VCaP (cell line): ENCODE measurements around the gene CALN1.

Experiments
- H3K27ac ChIP-seq: fragments of 450-650 bp; 2 replicates; pipeline ENCODE4 v1.5.1; 2017
- CTCF ChIP-seq: fragments of 450-650 bp; conservative IDR thresholded peaks from 2 replicates; pipeline ENCODE4 v1.5.1; 2017; ENCODE audit warnings: mild to moderate bottlenecking, moderate library complexity

The CALN1 gene

GRCh38 chr7:72101444-72101843 is 310.7 kb downstream of the CALN1 start:
- no peak overlapping the region for H3K27ac ChIP-seq
- TF ChIP-seq CTCF = no peak

- no peak for TF ChIP-seq CTCF
- H3K27ac ChIP-seq = no peak overlapping the region
Observed at GRCh38 chr7:72099784-72100183, 312.4 kb downstream of the CALN1 start.

GRCh38 chr7:72098807-72099580 is 313.1 kb downstream of the CALN1 start:
- no peak for TF ChIP-seq CTCF
- no peak overlapping the region for H3K27ac ChIP-seq

- no peak overlapping the region for H3K27ac ChIP-seq
- TF ChIP-seq CTCF = no peak
Observed at GRCh38 chr7:72097226-72097625, 314.9 kb downstream of the CALN1 start.

- no peak for TF ChIP-seq CTCF
- no peak overlapping the region for H3K27ac ChIP-seq
Observed at GRCh38 chr7:72092769-72093168, 319.4 kb downstream of the CALN1 start.

- TF ChIP-seq CTCF = no peak
- no peak overlapping the region for H3K27ac ChIP-seq
Observed at GRCh38 chr7:72087926-72088325, 324.2 kb downstream of the CALN1 start.

- no peak overlapping the region for H3K27ac ChIP-seq
- no peak for TF ChIP-seq CTCF
Observed at GRCh38 chr7:72080865-72081510, 331.1 kb downstream of the CALN1 start.
